Gastroesophageal sphincter (tissue), 3 donors: Measurements from ENCODE around the gene ARHGEF33.

ENCODE experiments used
- EP300 ChIP-seq: sonication (generic); formaldehyde crosslinking; IDR thresholded peaks from one replicate; pipeline ENCODE4 v1.6.1; 2017; ENCODE audit warnings: antibody characterized with exemption, mild to moderate bottlenecking
- TF ChIP-seq, protein P1 (sequence below), 4 experiments: fragments of 200-600 bp in 2 of 4; fragments of 450-650 bp in 2 of 4; sonication (generic) in 1 of 4; IDR thresholded peaks; one replicate each; pipeline ENCODE4 v1.5.1; 2017 to 2019; ENCODE audit warnings: antibody characterized with exemption in 4 of 4, mild to moderate bottlenecking in 2 of 4, moderate library complexity in 2 of 4

DNA sequence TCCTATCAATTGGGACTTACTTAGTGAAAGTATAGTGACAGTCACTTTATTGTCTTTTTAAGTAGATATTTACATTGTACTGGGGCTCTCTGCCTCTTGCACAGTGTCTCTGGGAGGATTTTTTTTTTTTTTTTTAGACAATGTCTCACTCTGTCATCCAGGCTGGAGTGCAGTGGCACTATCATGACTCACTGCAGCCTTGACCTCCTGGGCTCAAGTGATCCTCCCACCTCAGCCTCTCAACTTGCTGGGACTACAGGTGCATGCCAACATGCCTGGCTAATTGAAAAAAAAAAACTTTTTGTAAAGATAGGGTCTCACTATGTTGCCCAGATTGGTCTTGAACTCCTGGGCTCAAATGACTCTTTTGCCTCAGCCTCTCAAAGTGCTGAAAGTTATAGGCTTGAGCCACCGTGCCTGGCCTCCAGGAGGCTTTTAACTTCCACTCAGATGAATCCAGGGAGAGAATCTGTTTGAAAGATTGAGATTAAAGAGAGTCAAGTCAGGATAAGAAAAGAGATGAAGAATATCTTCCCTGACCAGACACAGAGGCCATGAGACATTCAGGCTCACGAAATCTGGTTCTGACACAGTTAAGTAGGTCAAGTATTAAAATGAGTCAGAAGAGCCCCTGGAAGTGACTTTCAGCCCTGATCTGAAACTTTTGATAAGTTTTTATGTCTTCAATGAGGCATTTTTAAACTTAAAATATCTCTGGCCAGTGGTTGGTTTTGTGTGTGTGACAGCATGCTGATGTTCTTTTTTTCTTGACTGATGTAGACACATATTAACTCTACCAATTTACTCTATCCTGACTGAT, 18.3 kb downstream of the ARHGEF33 start:
- TF ChIP-seq EP300: no peak
- TF ChIP-seq, protein P1, sequence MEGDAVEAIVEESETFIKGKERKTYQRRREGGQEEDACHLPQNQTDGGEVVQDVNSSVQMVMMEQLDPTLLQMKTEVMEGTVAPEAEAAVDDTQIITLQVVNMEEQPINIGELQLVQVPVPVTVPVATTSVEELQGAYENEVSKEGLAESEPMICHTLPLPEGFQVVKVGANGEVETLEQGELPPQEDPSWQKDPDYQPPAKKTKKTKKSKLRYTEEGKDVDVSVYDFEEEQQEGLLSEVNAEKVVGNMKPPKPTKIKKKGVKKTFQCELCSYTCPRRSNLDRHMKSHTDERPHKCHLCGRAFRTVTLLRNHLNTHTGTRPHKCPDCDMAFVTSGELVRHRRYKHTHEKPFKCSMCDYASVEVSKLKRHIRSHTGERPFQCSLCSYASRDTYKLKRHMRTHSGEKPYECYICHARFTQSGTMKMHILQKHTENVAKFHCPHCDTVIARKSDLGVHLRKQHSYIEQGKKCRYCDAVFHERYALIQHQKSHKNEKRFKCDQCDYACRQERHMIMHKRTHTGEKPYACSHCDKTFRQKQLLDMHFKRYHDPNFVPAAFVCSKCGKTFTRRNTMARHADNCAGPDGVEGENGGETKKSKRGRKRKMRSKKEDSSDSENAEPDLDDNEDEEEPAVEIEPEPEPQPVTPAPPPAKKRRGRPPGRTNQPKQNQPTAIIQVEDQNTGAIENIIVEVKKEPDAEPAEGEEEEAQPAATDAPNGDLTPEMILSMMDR (IDR thresholded peaks at IDR 0.05): no peak
